Lung (tissue), 12 donors: Measurements from ENCODE around the gene HERPUD2. TPM values are rescaled to one million over a fixed set of nuclear protein-coding genes. Genes with fewer than 3 reads are reported as not detected.

Experiments
- ATAC-seq: fragments of 200-7000 bp; cut with Tn5 transposase; one replicate; pipeline ENCODE4 v1.9.1; 2020; ENCODE audit warnings: moderate number of reproducible peaks; ENCODE audit not compliant: insufficient read depth, low FRiP score
- DNase-seq, 3 donors: peaks; one replicate each; pipeline ENCODE4 v3.0.0-alpha.2; 2013 to 2017
- H3K27ac ChIP-seq, 2 donors: one replicate each; pipeline ENCODE4 v1.5.1; 2013; ENCODE audit warnings: mild to moderate bottlenecking in 2 of 2, moderate library complexity in 2 of 2, control low read depth in 1 of 2, inconsistent platforms in 1 of 2, low read depth in 1 of 2, low read length in 1 of 2
- H3K27me3 ChIP-seq, 3 donors: one replicate each; pipeline ENCODE4 v1.5.1; 2013; ENCODE audit warnings: low read length in 2 of 3; ENCODE audit not compliant: control insufficient read depth in 3 of 3, insufficient read depth in 3 of 3
- H3K36me3 ChIP-seq, 4 donors: one replicate each; pipeline ENCODE4 v1.5.1; 2013; ENCODE audit warnings: low read length in 4 of 4, mild to moderate bottlenecking in 1 of 4, moderate library complexity in 1 of 4; ENCODE audit not compliant: control insufficient read depth in 4 of 4, insufficient read depth in 4 of 4
- H3K4me1 ChIP-seq, 5 donors: one replicate each; pipeline ENCODE4 v1.5.1; 2013; ENCODE audit warnings: low read length in 5 of 5, mild to moderate bottlenecking in 2 of 5, moderate library complexity in 1 of 5; ENCODE audit not compliant: control insufficient read depth in 5 of 5, insufficient read depth in 5 of 5
- H3K4me3 ChIP-seq: one replicate; pipeline ENCODE4 v1.5.1; 2013; ENCODE audit warnings: mild to moderate bottlenecking, control low read depth, moderate library complexity
- H3K9ac ChIP-seq, 2 donors: one replicate each; pipeline ENCODE4 v1.5.1; 2013; ENCODE audit warnings: low read length in 2 of 2, control low read depth in 1 of 2; ENCODE audit not compliant: insufficient read depth in 1 of 2
- H3K9me3 ChIP-seq, 4 donors: one replicate each; pipeline ENCODE4 v1.5.1; 2013; ENCODE audit warnings: low read length in 3 of 4, mild to moderate bottlenecking in 1 of 4, moderate library complexity in 1 of 4; ENCODE audit not compliant: control insufficient read depth in 4 of 4, insufficient read depth in 3 of 4
- CTCF ChIP-seq: IDR thresholded peaks from 2 replicates; pipeline ENCODE4 v1.5.1; 2012; ENCODE audit warnings: mild to moderate bottlenecking; ENCODE audit errors: control extremely low read depth, extremely low read depth
- WGBS, 2 donors: extraction: QIAGEN DNeasy Blood & Tissue Kit; methylation state at CpG; one replicate each; pipeline ENCODE4 v1.1.7; 2013; 5-methylcytosine and 5-hydroxymethylcytosine counted together
- polyA plus RNA-seq, 2 donors: library from polyadenylated mRNA; stranded (reverse); fragments of 200-250 nt; gene quantifications; one replicate each; pipeline ENCODE4 v1.2.1, GENCODE V29; 2013
- total RNA-seq, 2 donors: library from RNA; depleted of rRNA in 1 of 2; stranded (reverse); fragments of >200 nt in 1 of 2; gene quantifications; one replicate each; pipeline ENCODE4 v1.2.1, GENCODE V29; 2014 to 2021
- donor health status: control.
- donor health status: control.
- donor health status: Bipolar disorder and iron deficiency.
- donor health status: healthy.
- donor health status: DM: yes; HTN: yes; CAD: no.

Gene HERPUD2
- total and polyA plus RNA-seq, 4 donors: 10.4 to 32.2 (median 21.8) TPM

- 83 to 88% methylated on average over 3 of the region's 3 CpGs for WGBS, 2 donors
- no peak for TF ChIP-seq CTCF
- no peak for ATAC-seq
These were observed 40.5 kb upstream of the HERPUD2 start for GRCh38 chr7:35735396-35735795.

GRCh38 chr7:35734001-35734483 lies 39.1 kb upstream of the HERPUD2 start:
- Histone ChIP-seq H3K4me3 (no peak overlapping the region), H3K9me3 (no peaks in the 10 kb centered on the region), H3K36me3 (no peaks in the 10 kb centered on the region), H3K27ac (no peak overlapping the region), H3K27me3 (no peaks in the 10 kb centered on the region), H3K9ac (no peak overlapping the region), H3K4me1 (peaks cover 0 to 3% (median 0%) of the 10 kb centered on the region in 5 donors)
- ATAC-seq: no peak
- DNase-seq: peak in 1 of 3 donors; percentile 25
- 80 to 86% methylated on average over 5 of the region's 5 CpGs for WGBS, 2 donors
- no peak for TF ChIP-seq CTCF

More at GRCh38 chr7:35735396-35735795, 40.5 kb upstream of the HERPUD2 start:
- Histone ChIP-seq H3K4me3 (no peak overlapping the region), H3K9me3 (no peaks in the 10 kb centered on the region), H3K36me3 (no peaks in the 10 kb centered on the region), H3K9ac (no peak overlapping the region), H3K4me1 (peaks cover 0 to 1% (median 0%) of the 10 kb centered on the region in 5 donors), H3K27ac (no peak overlapping the region), H3K27me3 (no peaks in the 10 kb centered on the region)
- no peak for DNase-seq

GRCh38 chr7:35731349-35731748 lies 36.4 kb upstream of the HERPUD2 start:
- no peak for TF ChIP-seq CTCF
- no peak overlapping the region for H3K27ac ChIP-seq
- no peak for ATAC-seq
- no peaks in the 10 kb centered on the region for H3K9me3 ChIP-seq
- H3K4me3 ChIP-seq: no peak overlapping the region
- 82 to 98% methylated on average over 3 of the region's 3 CpGs for WGBS, 2 donors
- H3K36me3 ChIP-seq: no peaks in the 10 kb centered on the region
- H3K4me1 ChIP-seq: peaks cover 0 to 8% (median 0%) of the 10 kb centered on the region in 5 donors
- no peak overlapping the region for H3K9ac ChIP-seq
- no peak for DNase-seq
- no peaks in the 10 kb centered on the region for H3K27me3 ChIP-seq
